Liver (tissue), 3 donors: Measurements from ENCODE around the gene FRMPD4.

Source experiments
- JUND ChIP-seq, 2 donors: IDR thresholded peaks; 2 replicates each; pipeline ENCODE4 v1.6.1; 2016; ENCODE audit warnings: antibody characterized with exemption in 2 of 2
- RAD21 ChIP-seq, 2 donors: IDR thresholded peaks; 2 replicates each; pipeline ENCODE4 v1.6.1; 2016; ENCODE audit warnings: antibody characterized with exemption in 2 of 2, mild to moderate bottlenecking in 2 of 2
- SP1 ChIP-seq: IDR thresholded peaks from 2 replicates; pipeline ENCODE4 v1.6.1; 2018; ENCODE audit warnings: antibody characterized with exemption, mild to moderate bottlenecking
- TAF1 ChIP-seq: conservative IDR thresholded peaks from 2 replicates; pipeline ENCODE4 v1.6.1; 2016; ENCODE audit warnings: antibody characterized with exemption, mild to moderate bottlenecking
- TF ChIP-seq, protein P1 (sequence below): fragments of 150-350 bp; IDR thresholded peaks from 2 replicates; pipeline ENCODE4 v1.5.1; 2017; ENCODE audit warnings: improper control_type of control experiment, low read depth, low read length; ENCODE audit not compliant: missing input control
- donor health status: healthy.
- donor health status: healthy.

- no peak for TF ChIP-seq TAF1
- TF ChIP-seq, protein P1, sequence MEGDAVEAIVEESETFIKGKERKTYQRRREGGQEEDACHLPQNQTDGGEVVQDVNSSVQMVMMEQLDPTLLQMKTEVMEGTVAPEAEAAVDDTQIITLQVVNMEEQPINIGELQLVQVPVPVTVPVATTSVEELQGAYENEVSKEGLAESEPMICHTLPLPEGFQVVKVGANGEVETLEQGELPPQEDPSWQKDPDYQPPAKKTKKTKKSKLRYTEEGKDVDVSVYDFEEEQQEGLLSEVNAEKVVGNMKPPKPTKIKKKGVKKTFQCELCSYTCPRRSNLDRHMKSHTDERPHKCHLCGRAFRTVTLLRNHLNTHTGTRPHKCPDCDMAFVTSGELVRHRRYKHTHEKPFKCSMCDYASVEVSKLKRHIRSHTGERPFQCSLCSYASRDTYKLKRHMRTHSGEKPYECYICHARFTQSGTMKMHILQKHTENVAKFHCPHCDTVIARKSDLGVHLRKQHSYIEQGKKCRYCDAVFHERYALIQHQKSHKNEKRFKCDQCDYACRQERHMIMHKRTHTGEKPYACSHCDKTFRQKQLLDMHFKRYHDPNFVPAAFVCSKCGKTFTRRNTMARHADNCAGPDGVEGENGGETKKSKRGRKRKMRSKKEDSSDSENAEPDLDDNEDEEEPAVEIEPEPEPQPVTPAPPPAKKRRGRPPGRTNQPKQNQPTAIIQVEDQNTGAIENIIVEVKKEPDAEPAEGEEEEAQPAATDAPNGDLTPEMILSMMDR: no peak
- TF ChIP-seq SP1: no peak
- TF ChIP-seq JUND (IDR thresholded peaks at IDR 0.05): no peak
- TF ChIP-seq RAD21 (IDR thresholded peaks at IDR 0.05): no peak
Measured at GRCh38 chrX:12159799-12160198, 21.5 kb downstream of the FRMPD4 start.
